ENCODE results near the gene KLRB1. TPM values are rescaled to one million over a fixed set of nuclear protein-coding genes. Genes with fewer than 3 reads are reported as not detected.
"Not testable (repeated sequence)": the region's sequence is repeated elsewhere in the genome, so short reads cannot be mapped to it uniquely, and the experiment has no call there.

Gene KLRB1
- total RNA-seq, 2 donors from 2014 or later, result 0.14 TPM; not detected in 1

- H3K27me3 ChIP-seq (replicated peaks; ENCODE audit: insufficient read depth), result no peaks in the 10 kb centered on the region
- WGBS, result under 1% methylated on average over 13 of the region's 13 CpGs
- no peaks in the 10 kb centered on the region for H3K36me3 ChIP-seq
- H3K4me3 ChIP-seq, result peak overlapping the region; percentile 53 to 69
- no peak for DNase-seq (ENCODE audit: low spot score)
- H3K4me1 ChIP-seq (replicated peaks), result no peaks in the 10 kb centered on the region
- TF ChIP-seq, protein P1, sequence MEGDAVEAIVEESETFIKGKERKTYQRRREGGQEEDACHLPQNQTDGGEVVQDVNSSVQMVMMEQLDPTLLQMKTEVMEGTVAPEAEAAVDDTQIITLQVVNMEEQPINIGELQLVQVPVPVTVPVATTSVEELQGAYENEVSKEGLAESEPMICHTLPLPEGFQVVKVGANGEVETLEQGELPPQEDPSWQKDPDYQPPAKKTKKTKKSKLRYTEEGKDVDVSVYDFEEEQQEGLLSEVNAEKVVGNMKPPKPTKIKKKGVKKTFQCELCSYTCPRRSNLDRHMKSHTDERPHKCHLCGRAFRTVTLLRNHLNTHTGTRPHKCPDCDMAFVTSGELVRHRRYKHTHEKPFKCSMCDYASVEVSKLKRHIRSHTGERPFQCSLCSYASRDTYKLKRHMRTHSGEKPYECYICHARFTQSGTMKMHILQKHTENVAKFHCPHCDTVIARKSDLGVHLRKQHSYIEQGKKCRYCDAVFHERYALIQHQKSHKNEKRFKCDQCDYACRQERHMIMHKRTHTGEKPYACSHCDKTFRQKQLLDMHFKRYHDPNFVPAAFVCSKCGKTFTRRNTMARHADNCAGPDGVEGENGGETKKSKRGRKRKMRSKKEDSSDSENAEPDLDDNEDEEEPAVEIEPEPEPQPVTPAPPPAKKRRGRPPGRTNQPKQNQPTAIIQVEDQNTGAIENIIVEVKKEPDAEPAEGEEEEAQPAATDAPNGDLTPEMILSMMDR (IDR thresholded peaks at IDR 0.05), result no peak
- TF ChIP-seq POLR2AphosphoS5 (IDR thresholded peaks at IDR 0.05) (no peak), POLR2A (IDR thresholded peaks at IDR 0.05) (no peak)
- no peaks in the 10 kb centered on the region for H3K9me3 ChIP-seq
- peak overlapping the region; percentile 95 for H3K27ac ChIP-seq
- intact Hi-C loops (cut with DNase I), result no loop called here
Observed at GRCh38 chr12:9648701-9649531, 41.2 kb upstream of the KLRB1 start.

DNA sequence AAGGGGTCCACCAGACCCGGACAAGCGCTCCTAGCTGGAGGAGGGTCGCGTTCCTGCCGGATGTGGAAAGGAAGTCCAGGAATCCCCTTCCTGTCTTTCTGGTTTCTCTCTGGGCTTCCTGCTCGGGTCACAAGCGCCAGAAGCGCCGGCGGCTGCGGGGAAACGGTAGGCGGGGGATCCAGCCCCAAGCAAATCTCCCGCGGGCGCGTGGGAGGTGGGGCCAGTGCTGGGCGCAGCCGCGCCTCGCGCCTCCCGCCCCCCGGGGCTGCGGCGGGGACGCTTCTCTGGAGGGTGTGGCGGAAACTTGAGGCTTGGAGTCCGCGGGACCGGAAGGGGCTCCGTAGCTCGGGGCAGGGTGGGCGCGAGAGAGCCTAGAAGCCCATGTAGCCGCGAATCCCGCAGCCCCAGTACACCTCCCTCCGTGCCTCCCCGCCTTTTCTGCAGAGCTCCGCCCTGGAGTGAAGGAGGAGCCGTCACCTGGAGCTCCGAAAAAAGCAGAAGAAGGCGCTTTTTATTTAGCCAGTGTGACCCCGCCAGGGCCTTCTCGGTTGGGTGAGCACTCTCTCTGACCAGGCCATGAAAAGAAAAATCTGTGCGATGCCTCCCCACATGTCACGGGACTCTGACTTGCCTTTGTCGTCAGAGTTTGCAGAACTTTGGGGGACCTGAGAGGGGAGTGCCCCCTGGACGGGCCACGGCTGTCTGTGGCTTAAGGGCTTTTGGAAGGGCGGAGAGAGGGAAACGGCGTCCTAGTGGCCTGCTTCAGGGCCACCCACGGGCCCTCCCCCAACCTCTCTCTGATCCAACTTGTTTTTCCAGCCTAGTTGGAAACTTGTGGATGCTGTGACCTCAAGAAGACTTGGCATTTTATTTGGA lies 40.3 kb upstream of the KLRB1 start:
- under 1% methylated on average over 46 of the region's 55 CpGs for WGBS
- TF ChIP-seq POLR2AphosphoS5 (IDR thresholded peaks at IDR 0.05), result peak; percentile 76
- TF ChIP-seq POLR2A (IDR thresholded peaks at IDR 0.05), result peak; percentile 38
- TF ChIP-seq, protein P1 (IDR thresholded peaks at IDR 0.05), result peak in 1 of 4 experiments; percentile 26
- Histone ChIP-seq H3K27ac (peak overlapping the region; percentile 95), H3K4me3 (peak overlapping the region; percentile 53 to 69), H3K9me3 (no peaks in the 10 kb centered on the region), H3K4me1 (replicated peaks) (no peaks in the 10 kb centered on the region), H3K27me3 (replicated peaks; ENCODE audit: insufficient read depth) (no peaks in the 10 kb centered on the region), H3K36me3 (no peaks in the 10 kb centered on the region)
- DNase-seq (ENCODE audit: low spot score), result peak; percentile 85
- intact Hi-C loops (cut with DNase I), result no loop called here

GRCh38 chr12:9646794-9647781 lies 39.4 kb upstream of the KLRB1 start:
- H3K4me1 ChIP-seq (replicated peaks), result no peaks in the 10 kb centered on the region
- no peaks in the 10 kb centered on the region for H3K36me3 ChIP-seq
- TF ChIP-seq, protein P1 (IDR thresholded peaks at IDR 0.05), result no peak
- TF ChIP-seq POLR2A (IDR thresholded peaks at IDR 0.05) (no peak), POLR2AphosphoS5 (IDR thresholded peaks at IDR 0.05) (no peak)
- 32% methylated on average over 13 of the region's 13 CpGs for WGBS
- peak overlapping the region; percentile 95 for H3K27ac ChIP-seq
- DNase-seq (ENCODE audit: low spot score), result no peak
- H3K27me3 ChIP-seq (replicated peaks; ENCODE audit: insufficient read depth), result no peaks in the 10 kb centered on the region
- intact Hi-C loops (cut with DNase I), result no loop called here
- H3K4me3 ChIP-seq, result peak overlapping the region; percentile 53 to 69
- H3K9me3 ChIP-seq, result no peaks in the 10 kb centered on the region

- H3K9me3 ChIP-seq; H3K27ac ChIP-seq; DNase-seq (ENCODE audit: low spot score); intact Hi-C loops (cut with DNase I); H3K4me3 ChIP-seq; H3K36me3 ChIP-seq; H3K4me1 ChIP-seq (replicated peaks); H3K27me3 ChIP-seq (replicated peaks; ENCODE audit: insufficient read depth): not testable (repeated sequence)
- 95% methylated on average over 1 of the region's 1 CpG for WGBS
Observed at GRCh38 chr12:9644985-9645551, 37.4 kb upstream of the KLRB1 start.
